NCI-H128 (cell line): ENCODE measurements around the gene GDPD5.

ENCODE experiments used
- DNase-seq: peaks from one replicate; lab custom pipeline; 2025; ENCODE audit not compliant: unreplicated experiment; lab: John Stamatoyannopoulos, UW

The GDPD5 gene

DNA sequence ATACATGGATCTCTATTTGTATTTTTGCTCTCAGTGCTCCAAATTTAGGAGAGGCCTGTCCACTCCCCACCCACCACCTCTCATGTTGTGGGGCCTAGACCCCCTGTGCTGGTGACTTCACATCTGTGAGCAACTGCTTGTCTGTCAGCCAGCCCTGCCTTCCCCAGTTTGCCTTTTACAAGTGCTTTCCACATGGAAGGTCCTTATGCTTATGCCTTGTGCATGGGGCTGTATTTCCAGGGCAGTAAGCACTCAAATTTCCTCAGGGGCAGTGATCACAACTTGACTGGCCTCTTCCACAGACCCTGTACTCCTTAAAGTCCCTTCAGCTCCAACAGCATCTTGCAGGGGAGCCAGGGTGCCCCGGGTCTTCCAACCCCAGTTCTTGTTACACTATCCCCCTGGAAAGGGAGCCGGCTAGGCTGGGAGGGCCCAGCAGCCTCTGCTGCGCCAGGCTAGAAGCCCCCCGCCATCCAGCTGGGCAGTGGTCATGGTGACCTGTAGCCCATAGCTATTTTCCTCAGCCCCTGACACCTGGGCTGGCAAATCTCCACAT, 29.9 kb downstream of the GDPD5 start:
- DNase-seq, result no peak

DNA sequence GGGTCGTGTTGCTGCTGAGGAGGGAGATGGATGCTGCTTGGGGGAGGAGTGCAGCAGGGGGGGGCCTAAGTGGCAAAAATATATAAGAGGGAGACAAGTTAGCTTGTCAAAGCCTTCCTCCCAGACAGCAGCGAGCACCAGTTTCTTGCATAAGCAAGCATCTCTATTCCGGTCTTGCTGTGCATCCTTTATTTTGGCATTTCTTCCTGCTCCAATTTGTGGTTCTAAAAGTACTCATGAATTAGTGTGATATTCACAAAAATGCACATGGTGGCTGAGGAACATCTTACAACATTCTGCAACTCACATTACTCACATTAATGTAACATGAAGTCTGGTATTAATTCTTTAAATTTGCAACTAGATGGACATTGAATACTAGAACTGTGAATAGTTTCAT, 32.1 kb downstream of the GDPD5 start:
- no peak for DNase-seq

DNA sequence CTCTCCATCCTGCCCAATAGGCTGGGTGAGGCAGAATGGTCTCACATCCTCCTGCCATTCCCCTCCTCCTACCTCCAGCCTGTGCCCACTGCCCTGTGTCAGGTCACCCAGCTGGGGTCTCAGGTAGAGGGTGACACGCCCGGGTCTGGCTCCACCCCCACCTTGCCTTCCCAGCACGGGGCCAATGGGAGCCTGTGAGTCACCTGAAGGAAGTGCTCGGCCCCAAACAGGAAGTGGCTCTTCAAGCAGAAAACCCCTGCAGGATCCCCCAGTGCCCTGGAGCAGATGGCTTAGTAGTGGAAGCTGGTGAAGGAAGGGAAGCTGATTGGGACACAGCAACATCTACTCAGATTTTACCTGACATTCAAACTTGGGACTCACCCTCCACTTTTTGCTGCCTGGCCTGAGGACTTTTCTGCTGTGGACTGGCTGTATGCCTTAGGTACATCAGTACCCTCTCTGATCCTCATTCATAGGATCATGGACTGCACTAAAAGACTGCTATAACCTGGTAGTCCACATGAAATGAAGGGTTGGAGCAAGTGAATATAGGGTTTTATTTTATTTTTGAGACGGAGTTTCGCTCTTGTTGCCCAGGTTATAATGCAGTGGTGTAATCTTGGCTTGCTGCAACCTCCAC, 33.4 kb downstream of the GDPD5 start:
- DNase-seq, result no peak

DNA sequence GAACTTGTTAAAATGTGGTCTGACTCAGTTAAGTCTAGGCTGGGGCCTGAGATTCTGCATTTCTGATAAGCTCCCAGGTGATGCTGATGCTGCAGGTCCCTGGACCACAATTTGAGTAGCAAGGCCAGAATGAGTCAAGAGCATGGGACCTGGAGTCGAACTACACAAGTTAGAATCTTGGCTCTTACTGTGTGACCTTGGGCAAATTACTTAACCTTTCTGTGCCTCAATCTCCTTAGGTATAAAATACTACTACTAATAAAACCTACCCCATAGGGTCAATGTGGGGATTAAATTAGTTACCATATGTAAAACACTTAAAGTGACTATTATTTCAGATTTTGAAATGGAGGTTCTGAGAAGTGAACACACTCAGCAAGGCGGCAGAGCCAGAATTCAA, 34.3 kb downstream of the GDPD5 start:
- DNase-seq, result no peak

DNA sequence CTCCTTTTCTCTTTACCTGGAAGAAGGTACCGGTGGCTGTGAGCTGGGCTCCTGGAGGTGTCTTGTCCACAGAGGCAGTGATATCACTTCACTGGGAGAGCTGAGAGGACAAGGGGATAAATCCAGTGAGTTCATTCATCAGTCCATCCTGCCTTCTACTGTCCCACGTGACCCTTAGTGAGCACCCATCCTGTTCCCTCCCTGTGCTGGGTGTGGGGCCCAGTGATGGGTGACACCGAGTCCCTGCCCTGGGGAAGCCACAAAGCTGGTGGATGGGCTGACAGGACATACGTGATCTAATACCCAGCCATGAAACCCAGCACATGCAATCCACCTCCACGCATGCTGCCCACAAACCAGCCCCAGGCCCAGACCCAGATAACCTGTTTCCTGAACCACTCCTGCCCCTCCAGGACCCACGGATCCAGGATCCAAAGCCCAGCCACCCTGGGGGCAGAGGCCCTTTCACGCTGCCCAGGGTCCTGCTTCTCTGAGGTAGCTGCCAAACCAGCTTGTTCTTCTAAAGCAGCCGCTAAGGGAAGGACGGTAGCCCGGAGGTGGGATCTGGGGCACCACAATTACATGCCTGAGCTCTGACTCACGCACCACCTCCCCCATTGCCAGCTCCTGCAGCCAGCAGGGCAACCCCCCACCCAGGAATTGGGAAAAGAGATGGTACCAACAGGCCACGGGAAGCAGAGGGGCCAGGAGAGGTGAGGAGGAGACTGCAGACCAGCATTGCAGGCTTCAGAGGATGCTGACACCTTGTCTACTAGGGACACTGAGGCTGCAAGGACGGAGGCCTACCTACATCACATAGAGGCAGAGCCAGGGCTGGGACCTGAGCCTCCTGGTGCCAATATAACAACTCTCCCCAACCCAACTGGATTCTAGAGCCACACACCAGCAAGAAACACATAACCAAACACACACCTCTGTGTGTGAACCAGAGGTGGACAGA, 35.2 kb downstream of the GDPD5 start:
- DNase-seq, result no peak

DNA sequence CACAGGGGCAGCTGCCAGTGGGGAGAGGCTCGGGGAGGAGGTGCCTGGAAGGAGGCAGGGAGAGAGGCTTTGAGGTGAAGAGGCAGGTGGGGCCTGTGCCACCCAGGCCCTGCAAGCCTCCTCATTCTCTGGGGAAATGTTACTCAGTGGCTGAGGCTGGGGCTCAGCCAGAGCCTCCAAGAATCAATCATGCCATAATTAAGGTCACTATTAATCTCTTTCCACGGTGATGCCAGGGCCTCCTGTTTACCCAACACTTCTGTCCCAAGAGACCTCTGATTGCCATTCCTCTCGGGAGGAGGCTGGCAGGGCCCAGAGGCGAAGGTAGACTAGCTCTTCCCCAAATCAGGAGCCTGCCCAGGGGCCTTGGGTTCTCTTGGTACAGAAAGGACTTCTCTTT, 38.4 kb downstream of the GDPD5 start:
- DNase-seq, result no peak

DNA sequence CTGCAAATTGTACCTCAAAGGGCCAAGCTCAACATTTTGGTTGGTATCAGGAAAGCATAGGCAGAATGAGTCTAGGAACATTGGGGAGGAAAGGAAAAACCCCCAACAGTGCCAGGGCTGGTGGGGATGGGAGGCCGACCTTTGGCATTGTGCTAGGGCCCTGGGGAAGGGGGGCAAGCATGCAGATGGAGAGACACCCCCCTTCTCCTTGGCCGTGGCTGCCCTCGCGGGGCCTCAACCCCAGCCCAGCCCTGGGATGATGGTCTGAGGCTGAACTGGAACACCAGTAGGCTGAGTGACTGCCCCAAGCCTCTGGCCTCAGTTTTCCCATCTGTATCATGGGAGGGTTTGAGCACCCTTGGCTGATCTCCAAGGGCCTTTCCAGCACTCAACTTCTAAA, 40.0 kb downstream of the GDPD5 start:
- DNase-seq, result no peak

DNA sequence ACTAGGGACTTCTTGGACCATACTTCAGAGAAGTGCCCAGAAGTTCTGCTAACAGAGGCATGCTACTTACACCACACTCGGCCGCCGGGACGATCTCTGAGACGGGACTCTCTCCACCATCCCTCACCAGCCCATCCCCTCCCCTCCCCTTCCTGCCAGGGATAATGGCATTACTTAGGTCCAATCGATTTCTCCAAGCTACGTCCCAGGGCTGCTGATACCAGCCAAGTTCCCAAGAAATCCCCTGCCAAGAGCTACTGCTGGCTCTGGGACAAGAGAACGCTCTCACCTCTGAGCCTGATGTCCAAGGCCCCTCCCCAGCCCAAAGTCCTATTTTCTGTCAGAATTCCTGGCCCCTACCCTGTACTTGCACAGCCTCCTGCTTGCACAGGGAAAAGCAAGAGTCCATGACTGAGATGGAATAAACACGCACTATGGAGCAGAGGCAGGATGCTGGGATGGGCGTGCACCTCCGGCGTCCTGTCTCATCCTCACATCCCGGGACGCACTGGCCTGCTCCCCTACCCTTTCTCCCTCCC, 42.7 kb downstream of the GDPD5 start:
- no peak for DNase-seq

DNA sequence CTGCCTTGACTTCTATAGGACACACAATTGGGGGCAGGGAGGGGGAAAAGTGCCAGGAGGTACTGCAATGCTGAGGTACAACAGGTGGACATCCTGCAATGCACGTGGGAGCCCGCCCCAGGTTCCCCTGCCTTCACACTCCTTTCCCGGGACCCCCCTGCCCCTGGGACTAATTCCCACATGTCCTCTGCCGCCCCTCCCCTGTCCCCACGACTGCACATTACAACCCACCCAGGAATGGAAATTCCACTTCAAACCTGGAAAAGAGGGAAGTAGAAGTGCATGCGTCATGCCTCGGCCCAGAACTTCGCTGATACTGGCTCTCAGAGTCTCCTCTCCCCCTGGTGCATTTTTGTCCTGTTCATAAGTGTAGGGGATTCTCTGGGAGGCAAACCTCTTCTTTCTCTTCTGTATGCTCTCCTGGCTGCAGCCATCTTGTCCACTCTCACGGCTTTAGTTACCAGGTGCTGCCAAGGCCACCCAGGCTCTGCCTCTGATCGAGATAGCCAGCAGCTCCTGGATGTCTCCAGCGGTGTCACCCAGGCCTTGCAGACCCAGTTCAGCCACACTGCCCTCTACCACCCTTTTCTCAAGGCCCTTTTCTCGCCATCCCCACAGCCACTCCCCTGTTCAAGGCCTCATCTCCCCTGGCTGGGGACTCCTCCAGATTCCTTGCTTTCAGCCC, 43.7 kb downstream of the GDPD5 start:
- no peak for DNase-seq

DNA sequence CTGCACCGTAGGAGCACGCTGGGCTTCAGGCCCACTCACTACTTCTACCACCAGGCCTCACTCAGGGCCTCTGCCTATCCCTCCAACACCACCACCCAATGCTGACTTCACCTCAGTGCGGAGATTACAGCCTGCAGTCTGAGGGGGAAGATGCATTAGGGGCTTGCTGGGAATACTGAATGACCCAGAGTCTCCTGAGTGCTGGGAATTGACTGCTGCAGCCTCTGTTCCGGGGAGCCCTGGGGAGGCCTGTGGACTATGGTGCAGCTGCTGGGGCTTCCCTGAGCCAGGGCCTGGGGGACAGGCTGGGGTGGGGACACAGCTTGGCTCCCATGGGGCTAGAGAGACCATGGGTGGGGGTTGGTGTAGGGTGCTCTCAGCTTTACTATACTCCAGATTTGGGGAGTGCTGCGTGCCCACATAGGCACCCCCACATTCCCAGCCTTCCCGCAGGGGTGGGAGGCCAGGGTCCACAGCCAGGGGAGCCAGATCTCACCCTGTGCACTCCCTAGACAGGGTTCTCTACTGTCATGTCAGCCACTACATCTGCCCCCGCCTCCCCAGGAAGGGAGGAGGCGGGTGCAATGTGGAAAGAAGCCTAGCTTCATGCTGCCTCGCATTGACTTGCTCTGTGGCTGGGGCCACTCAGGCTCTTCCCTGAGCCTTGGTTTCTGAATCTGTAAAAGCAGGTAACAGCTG, 44.4 kb downstream of the GDPD5 start:
- no peak for DNase-seq

DNA sequence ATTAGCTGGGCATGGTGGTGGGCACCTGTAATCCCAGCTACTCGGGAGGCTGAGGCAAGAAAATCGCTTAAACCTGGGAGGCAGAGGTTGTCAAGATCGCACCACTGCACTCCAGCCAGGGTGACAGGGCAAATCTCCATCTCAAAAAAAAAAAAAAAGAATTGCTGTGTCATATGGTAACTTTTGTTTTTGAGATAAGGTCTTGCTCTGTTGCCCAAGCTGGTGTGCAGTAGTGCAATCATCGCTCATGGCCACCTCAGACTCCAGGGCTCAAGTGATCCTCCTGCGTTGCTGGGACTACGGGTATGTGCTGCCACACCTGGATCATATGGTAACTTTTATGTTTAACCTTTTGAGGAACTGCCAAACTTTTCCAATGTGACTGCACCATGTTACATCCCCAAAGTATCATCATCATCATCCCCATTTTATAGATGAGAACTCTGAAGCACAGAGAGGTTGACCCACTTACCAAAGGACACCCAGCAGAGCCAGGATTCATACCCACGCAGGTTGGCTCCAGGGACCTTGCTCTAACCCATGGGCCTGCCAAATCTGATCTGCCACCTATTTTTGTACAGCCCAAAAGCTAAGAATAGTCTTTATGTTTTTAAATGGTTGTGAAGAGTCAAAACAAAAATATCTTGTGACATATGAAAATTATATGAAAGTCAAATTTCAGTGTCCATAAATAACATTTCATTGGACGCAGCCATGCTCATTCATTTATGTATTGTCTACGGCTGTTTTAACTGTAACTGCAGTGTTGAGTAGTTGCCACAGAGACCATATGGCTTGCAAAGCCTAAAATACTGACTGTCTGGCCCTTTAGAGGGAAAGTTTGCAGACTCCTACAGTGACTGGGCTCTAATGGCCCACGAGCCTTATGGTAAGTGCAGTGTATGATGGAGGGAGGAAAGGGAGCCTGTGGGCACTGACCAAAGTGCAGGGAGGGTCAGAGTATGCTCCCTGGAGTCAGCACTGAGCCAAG, 45.3 kb downstream of the GDPD5 start:
- no peak for DNase-seq

DNA sequence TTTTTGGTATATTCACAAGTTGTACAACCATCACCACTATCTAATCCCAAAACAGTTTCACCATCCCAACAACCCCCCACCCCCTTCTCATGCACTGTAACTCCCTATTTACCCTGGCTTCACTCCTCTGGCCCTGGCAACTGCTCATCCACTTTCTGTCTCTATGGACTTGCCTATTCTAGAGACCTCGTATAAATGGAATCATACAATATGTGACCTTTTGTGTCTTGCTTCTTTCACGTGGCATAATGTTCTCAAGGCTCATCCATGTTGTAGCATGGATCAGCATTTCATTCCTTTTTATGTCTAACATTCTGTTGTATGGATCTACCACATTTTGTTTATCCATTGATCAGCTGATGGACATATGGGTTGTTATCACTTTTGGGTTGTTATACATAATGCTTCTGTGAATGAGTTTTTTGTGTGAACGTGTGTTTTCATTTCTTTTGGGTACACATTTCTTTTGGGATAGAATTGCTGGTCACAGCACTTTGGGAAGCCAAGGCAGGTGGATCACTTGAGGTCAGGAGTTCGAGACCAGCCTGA, 46.1 kb downstream of the GDPD5 start:
- DNase-seq, result no peak

DNA sequence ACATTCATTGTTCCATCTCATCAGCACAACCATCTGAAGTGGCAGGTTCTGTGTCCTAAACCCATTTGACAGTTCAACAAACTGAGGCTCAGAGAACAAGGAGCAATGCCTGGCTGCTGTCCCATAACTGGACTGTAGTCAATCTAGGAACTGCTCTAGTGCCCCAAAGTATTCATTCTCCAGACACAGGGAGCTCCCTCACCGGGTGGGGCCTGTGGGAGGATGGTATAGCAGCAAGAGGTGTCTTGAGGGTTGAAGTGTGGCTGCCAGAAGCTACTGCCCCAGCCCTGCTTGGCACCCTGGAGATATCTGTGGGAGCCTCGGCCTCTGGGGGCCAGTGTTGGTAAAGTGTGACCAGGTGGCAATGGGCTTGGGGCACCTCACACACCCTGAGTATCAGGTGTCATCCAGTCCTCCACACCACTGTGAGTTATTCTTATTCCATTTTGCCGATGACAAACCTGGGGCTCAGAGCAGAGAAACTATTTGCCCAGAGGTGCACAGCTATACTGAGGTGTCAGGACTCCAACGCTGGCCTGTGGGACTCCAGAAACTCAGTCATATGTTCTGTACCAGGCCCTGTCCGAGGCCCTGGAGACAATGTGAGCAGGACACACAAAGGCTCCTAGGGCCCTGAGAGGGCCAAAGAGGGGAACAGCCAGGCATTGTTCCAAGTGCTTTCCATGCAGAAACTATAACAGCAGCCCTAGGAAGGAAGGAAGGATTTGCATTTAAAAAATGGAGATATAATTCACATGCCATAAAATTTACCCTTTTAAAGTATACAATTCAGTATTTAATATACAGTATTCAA, 46.8 kb downstream of the GDPD5 start:
- DNase-seq, result no peak

DNA sequence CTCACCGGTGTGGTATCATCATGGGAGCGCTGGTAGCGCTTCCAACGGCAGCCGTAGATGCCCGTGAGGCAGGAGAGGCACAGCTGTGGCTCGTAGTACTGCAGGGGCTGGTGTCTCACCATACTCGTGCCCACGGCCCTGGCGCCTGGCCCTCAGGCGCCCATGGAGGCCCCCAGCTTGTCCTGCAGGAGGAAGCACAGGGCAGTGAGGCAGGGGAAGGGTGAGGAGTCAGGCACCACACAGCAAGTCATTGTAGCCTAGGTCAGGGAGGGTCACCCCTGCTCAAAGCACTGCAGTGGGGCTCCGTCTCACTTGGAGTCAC, 48.2 kb downstream of the GDPD5 start:
- DNase-seq, result no peak

DNA sequence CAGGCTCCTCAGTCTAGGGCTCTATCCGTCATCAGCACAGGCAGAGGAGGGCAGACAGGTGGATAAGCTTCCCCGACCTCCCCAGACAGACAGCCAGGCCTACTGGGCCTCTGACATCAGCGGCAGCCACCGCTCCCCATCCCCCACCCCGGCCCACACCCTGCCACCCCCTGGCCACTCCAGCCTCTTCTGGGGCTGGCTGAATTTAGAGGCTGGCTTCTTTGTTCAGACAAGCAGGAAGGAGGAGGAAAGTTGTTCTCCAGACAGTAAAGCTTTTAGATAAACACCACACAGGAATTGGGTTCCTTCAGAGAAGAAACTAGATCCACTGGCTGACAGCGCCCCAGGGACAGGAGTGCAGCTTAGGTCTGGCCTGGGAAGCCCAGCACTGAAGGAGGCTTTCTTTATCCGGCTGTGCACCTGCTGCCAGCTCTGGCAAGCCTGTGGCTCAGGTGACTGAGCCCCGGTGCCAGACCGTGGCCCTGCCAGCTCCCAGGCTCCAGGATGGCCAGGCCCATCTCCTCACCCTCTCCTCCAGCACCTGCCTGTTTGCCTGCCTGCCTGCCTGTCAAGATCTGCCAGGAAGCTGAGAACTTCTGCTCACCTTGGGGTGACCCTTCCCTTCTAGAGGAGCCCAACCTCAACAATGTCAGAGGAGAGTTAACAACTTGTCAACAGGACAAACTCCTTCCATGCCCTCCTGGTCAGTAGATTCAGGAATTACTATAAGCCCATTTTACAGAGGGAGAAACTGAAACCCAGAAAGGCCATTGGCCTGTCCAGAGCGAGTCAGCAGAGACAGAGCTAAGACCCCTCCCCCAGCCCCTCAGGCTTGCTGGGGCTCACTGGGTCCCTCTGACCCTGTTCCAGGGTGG, 48.8 kb downstream of the GDPD5 start:
- peak; percentile 10 for DNase-seq

DNA sequence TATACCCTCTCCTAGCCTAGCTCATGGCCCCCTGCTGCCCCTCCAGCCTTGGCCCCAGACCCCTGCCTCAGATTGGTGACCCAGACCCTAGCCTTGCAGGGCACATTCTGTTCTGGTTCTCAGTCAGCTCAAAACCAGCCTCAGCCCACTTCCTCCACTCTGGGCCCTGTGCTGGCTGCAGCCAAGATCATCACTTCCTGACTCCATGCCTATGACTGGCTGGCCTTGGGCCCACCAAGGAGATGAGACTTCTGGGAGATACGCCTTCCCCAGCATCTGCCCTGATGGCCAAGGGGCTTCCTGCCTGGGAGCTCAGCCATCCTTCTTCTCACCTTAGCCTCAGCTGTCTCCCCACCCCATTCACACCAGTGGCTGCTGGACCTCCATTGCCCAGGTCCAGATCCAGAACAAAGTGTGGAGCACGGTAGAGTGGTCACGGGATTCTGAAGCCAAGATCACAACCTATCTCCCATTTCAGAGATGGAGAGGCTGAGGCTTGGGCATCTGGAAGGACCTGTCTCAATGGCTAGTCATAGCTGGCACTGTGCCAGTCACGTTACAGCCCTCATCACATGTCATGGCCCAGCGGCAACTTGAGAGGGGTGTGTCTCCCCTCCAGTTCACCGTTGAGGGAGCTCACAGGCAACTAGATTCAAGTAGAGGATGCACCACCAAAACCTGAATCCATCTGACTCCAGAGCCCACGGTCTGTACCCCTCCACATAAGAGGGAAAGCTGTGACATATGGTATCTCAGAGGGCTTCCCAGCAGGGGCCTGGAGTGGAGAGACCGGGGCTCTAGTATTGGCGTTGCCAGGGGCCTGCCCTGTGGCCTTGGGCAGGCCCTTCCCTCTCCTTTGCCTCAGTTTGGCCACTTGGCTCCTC, 49.7 kb downstream of the GDPD5 start:
- no peak for DNase-seq
